Astrocyte (in vitro differentiated cells and primary cell): ENCODE data around the gene TBRG4.

ENCODE experiments used
- CTCF ChIP-seq: IDR thresholded peaks from 2 replicates; pipeline ENCODE4 v1.5.1; 2011; ENCODE audit warnings: low read depth, mild to moderate bottlenecking, inconsistent platforms, low read length, moderate library complexity; ENCODE audit not compliant: insufficient read depth
- EZH2 ChIP-seq: IDR thresholded peaks from 2 replicates; pipeline ENCODE4 v1.6.1; 2012; ENCODE audit warnings: mild to moderate bottlenecking, low read length, inconsistent platforms; ENCODE audit not compliant: insufficient read depth

DNA sequence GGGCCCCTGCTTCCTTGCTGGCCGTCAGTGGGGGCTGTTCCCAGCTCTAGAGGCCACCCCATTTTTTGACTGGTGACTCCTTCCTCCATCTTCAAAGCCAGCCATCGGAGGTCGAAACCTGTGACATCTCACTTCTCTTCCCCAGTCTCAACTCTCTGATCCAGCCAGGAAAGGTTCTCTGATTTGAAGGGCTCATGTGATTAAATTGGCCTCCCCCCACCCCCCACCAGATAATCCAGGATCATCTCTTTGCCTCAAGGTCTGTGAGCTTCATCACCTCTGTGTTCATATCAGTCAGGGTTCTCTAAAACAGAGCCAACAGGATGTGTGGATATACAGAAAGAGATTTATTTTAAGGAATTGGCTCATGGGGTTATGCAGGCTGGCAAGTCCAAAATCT lies 40.5 kb upstream of the TBRG4 start:
- TF ChIP-seq CTCF, result no peak
- TF ChIP-seq EZH2, result no peak
